Activated CD8-positive, alpha-beta T cell treated with anti-CD3 and anti-CD28 coated beads for 36 hours (primary cell): ENCODE data around the gene GRID1. TPM values are rescaled to one million over a fixed set of nuclear protein-coding genes. Genes with fewer than 3 reads are reported as not detected.

ENCODE experiments used
- ATAC-seq: fragments of 200-7000 bp; cut with Tn5 transposase; one replicate; pipeline ENCODE4 v1.10.0; 2021; ENCODE audit warnings: mild to moderate bottlenecking, moderate library complexity
- CTCF ChIA-PET: fragments of 350-600 bp; sonication (Branson Sonifier 250); formaldehyde crosslinking; loops from one replicate; lab custom pipeline; 2021; ENCODE audit warnings: antibody characterized with exemption; lab: Charles Lee
- POLR2A ChIA-PET: fragments of 350-600 bp; sonication (Branson Sonifier 250); formaldehyde crosslinking; loops from one replicate; lab custom pipeline; 2021; ENCODE audit warnings: antibody characterized with exemption; lab: Charles Lee
- DNase-seq: peaks from one replicate; pipeline ENCODE4 v3.0.0-alpha.2; 2020
- H3K27ac Mint-ChIP-seq: one replicate; pipeline ENCODE4 v1.8.0; 2021; ENCODE audit warnings: mild to moderate bottlenecking, mixed read lengths
- H3K27me3 Mint-ChIP-seq: one replicate; pipeline ENCODE4 v1.8.0; 2021; ENCODE audit warnings: mixed read lengths
- H3K36me3 Mint-ChIP-seq: one replicate; pipeline ENCODE4 v1.8.0; 2021; ENCODE audit warnings: low read depth, mixed read lengths
- H3K4me1 Mint-ChIP-seq: one replicate; pipeline ENCODE4 v1.8.0; 2021; ENCODE audit warnings: low read depth, mixed read lengths
- H3K4me3 Mint-ChIP-seq: one replicate; pipeline ENCODE4 v1.8.0; 2021; ENCODE audit warnings: mild to moderate bottlenecking, moderate library complexity, mixed read lengths
- H3K9me3 Mint-ChIP-seq: one replicate; pipeline ENCODE4 v1.8.0; 2021; ENCODE audit warnings: mixed read lengths
- CTCF ChIP-seq: fragments of 200-600 bp; IDR thresholded peaks from one replicate; pipeline ENCODE4 v1.8.0; 2022; ENCODE audit warnings: antibody characterized with exemption, mild to moderate bottlenecking
- intact Hi-C: fragments of 100-400 bp; cut with micrococcal nuclease; formaldehyde crosslinking; loops from one replicate; pipeline ENCODE4 v1.10.0; 2022
- total RNA-seq, 2 experiments: library from RNA; stranded (reverse); gene quantifications; one replicate each; pipeline ENCODE4 v1.2.3, GENCODE V29; 2021

The GRID1 gene
- total RNA-seq, 2 experiments from 2014 or later = not detected

- H3K4me3 Mint-ChIP-seq = no peak overlapping the region
- ATAC-seq (no peak), DNase-seq (peak; percentile 27)
- H3K4me1 Mint-ChIP-seq = no peaks in the 10 kb centered on the region
- no peak overlapping the region for H3K27ac Mint-ChIP-seq
- CTCF ChIA-PET = interaction anchor here (0.6 kb wide), 1 partner anchor 338 kb away, joined by 3 read pairs; no protein-coding TSS in a partner anchor
- peak; percentile 43 for TF ChIP-seq CTCF
- no peaks in the 10 kb centered on the region for H3K36me3 Mint-ChIP-seq
- POLR2A ChIA-PET = no interaction called here
- intact Hi-C loops = no loop called here
- no peaks in the 10 kb centered on the region for H3K27me3 Mint-ChIP-seq
- H3K9me3 Mint-ChIP-seq = no peaks in the 10 kb centered on the region
These were observed 227.4 kb downstream of the GRID1 start for GRCh38 chr10:86139066-86139657.

GRCh38 chr10:86138551-86139065 lies 228.0 kb downstream of the GRID1 start:
- H3K9me3 Mint-ChIP-seq = no peaks in the 10 kb centered on the region
- H3K4me1 Mint-ChIP-seq = no peaks in the 10 kb centered on the region
- DNase-seq = no peak
- TF ChIP-seq CTCF = no peak
- no peak overlapping the region for H3K4me3 Mint-ChIP-seq
- H3K36me3 Mint-ChIP-seq = no peaks in the 10 kb centered on the region
- ChIA-PET POLR2A (no interaction called here), CTCF (no interaction called here)
- intact Hi-C loops = no loop called here
- H3K27ac Mint-ChIP-seq = no peak overlapping the region
- H3K27me3 Mint-ChIP-seq = no peaks in the 10 kb centered on the region
- ATAC-seq = no peak

DNA sequence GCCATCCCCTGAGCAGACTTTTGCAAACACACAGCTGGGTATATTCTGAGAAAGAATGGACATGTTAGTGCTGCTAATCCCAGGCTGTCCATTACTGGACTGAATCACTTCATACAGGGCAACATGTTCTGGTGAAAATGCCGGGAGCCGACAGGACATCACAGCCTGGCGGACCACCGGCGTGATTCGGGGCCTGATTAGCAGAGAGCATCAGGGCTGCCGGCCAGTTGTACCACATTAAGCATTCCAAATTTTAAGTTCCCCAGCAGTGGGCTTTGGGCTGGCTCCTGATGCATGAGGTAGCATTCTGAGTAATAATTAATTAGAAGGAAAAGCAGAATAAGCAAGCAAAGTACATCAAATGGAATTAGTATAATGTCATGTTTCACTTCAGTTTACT lies 229.0 kb downstream of the GRID1 start:
- CTCF ChIA-PET = no interaction called here
- Mint-ChIP-seq H3K27me3 (no peaks in the 10 kb centered on the region), H3K4me1 (no peaks in the 10 kb centered on the region), H3K36me3 (no peaks in the 10 kb centered on the region), H3K9me3 (no peaks in the 10 kb centered on the region), H3K4me3 (no peak overlapping the region), H3K27ac (no peak overlapping the region)
- TF ChIP-seq CTCF = no peak
- no peak for DNase-seq
- ATAC-seq = no peak
- intact Hi-C loops = no loop called here
- POLR2A ChIA-PET = no interaction called here

GRCh38 chr10:86136934-86137333 lies 229.7 kb downstream of the GRID1 start:
- Mint-ChIP-seq H3K4me3 (no peak overlapping the region), H3K27me3 (no peaks in the 10 kb centered on the region), H3K36me3 (no peaks in the 10 kb centered on the region), H3K27ac (no peak overlapping the region), H3K4me1 (no peaks in the 10 kb centered on the region), H3K9me3 (no peaks in the 10 kb centered on the region)
- ChIA-PET POLR2A (no interaction called here), CTCF (no interaction called here)
- intact Hi-C loops = no loop called here
- no peak for ATAC-seq
- TF ChIP-seq CTCF = no peak
- no peak for DNase-seq

GRCh38 chr10:86135191-86135590 lies 231.4 kb downstream of the GRID1 start:
- CTCF ChIA-PET = no interaction called here
- intact Hi-C loops = no loop called here
- ATAC-seq (no peak), DNase-seq (no peak)
- POLR2A ChIA-PET = no interaction called here
- TF ChIP-seq CTCF = no peak
- no peaks in the 10 kb centered on the region for H3K9me3 Mint-ChIP-seq
- H3K4me3 Mint-ChIP-seq = no peak overlapping the region
- no peaks in the 10 kb centered on the region for H3K36me3 Mint-ChIP-seq
- no peaks in the 10 kb centered on the region for H3K4me1 Mint-ChIP-seq
- no peak overlapping the region for H3K27ac Mint-ChIP-seq
- no peaks in the 10 kb centered on the region for H3K27me3 Mint-ChIP-seq
